Endometrial microvascular endothelial cells (primary cell): Measurements from ENCODE around the gene BHLHA15. TPM values are rescaled to one million over a fixed set of nuclear protein-coding genes. Genes with fewer than 3 reads are reported as not detected.
"Not testable (repeated sequence)": the region's sequence is repeated elsewhere in the genome, so short reads cannot be mapped to it uniquely, and the experiment has no call there.

Experiments used
- in situ Hi-C: cut with HindIII; loops from 2 replicates; pipeline ENCODE4 v1.10.0; 2017; ENCODE audit warnings: low sequenced_read_pairs, low pct_unique_long_range_greater_than_20kb; ENCODE audit errors: inconsistent ontology term
- total RNA-seq: library from RNA; depleted of rRNA; stranded (reverse); fragments of >200 nt; gene quantifications from one replicate; pipeline ENCODE4 v1.2.3, GENCODE V29; 2015; ENCODE audit errors: inconsistent ontology term

The BHLHA15 gene
- total RNA-seq, 1 donor from 2014 or later = not detected

GRCh38 chr7:98204670-98205069 lies 6.6 kb upstream of the BHLHA15 start:
- in situ Hi-C loops = no loop called here

GRCh38 chr7:98205162-98205845 lies 5.9 kb upstream of the BHLHA15 start:
- in situ Hi-C loops = no loop called here

DNA sequence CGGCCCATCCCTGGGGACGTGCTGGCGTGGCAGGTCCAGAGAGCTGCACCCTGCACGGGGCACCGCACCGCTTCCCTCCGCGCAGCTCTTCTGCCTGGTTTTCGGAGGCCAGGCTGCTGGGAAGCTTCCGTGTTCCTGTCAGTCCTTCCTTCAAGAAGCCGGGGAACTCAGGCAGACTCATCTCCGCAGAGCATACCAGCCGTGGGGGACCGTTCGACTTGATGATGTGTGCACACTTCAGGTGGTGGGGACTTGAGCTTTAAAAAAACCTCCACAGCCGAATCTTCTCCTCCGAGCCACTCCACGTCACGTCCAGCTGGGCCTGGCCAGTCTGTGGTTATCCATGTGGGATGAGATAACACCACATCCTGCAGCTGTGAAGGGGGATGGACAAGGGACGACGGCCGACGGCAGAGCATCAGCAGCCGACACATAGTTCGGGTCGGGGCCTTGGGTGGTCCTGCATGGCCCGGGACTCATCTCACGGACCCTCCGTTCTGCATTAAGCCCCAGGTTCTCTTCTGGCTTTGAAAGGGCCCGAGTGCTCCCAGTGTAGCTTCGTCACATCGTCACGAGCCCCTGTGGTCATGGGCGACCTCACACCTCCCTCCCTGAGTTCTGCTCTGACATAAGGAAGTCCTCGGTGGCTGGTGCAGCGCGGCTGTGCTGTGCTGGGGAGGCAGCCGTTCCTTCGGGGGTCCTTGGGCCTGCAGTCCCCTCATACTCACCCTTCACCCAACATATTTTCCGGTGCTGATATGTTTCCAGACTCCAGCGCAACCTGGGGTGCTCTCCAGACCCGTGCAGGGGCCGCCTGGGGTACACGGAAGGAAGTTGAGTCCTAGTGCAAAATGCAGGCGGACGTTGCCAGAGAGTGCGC lies 4.5 kb upstream of the BHLHA15 start:
- in situ Hi-C loops = no loop called here

- in situ Hi-C loops = no loop called here
Measured at GRCh38 chr7:98209166-98209920, 1.9 kb upstream of the BHLHA15 start.

GRCh38 chr7:98210513-98211220 lies 572 bp upstream of the BHLHA15 start:
- in situ Hi-C loops = no loop called here

DNA sequence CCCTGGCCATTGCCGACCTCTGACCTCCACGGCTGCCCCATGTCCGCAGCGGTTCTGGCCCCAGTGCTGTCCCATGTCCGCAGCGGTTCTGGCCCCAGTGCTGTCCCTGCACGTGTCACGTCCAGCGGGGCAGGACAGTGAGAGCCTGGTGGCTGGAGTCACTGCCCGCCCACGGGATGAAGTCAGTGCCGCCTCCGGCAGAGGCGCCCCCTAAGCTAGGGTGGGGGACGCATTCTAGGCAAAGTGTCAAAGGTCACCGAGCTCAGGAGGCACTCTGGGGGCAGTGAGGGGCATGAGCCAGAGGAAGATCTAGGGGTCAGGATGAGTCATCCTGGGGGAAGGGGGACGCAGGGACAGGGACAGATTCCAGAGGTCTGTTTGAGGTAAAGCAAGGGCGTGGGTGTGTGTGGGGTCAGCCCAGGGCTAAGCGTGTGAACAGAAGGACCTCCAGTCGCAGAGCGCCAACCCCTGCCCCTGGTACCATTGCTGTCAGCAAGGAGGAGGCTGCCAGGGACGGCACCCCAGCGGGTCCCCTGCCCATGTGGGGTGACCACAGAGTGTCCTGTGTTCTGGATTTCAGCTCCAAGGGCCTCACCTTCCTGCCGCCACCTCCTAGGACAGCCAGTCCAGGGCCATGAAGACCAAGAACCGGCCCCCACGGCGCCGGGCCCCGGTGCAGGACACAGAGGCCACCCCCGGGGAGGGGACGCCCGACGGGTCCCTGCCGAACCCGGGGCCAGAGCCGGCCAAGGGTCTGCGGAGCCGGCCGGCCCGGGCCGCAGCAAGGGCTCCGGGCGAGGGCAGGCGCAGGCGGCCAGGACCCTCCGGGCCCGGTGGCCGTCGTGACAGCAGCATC lies 665 bp downstream of the BHLHA15 start:
- in situ Hi-C loops = no loop called here

DNA sequence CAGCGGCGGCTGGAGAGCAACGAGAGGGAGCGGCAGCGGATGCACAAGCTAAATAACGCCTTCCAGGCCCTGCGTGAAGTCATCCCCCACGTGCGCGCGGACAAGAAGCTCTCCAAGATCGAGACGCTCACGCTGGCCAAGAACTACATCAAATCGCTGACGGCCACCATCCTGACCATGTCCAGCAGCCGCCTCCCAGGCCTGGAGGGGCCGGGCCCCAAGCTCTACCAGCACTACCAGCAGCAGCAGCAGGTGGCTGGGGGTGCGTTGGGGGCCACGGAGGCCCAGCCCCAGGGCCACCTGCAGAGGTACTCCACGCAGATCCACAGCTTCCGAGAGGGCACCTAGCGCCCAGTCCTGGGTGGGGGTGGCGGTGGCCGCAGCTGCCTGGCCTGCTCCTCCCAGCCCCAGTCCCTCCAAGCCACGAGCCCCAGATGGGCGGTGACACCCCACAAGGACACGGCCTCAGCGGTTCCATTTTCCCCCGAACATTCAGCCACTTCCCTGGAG lies 1.3 kb downstream of the BHLHA15 start:
- in situ Hi-C loops = no loop called here

DNA sequence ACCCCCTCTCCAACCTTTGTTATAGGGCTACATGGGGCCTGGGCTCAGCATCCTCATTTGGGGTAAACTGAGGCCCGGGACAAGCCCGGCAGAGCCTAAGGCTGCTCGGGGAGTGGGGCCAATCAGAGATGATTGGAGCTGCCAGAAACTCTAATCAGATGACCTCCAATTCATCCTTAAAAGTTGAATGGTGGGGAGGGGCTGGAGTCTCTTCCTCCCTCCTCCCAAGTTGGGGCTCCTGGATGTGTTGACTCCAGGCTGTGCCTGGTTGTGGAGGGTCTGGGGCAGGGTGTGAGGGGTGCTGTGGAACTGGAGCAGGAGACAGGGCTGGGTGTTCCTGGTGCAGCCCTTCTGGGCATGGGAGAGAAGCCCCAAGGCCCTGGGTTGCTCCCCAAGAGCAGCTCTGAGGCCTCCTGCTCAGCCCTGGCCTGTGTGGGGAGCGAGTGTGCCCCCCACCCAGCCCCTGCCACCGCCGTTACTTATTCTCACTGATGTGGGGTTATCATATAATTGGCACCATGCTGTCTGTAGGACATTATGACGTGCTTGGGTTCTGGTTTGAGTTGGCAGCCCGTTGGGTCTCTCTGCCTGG lies 2.2 kb downstream of the BHLHA15 start:
- in situ Hi-C loops = no loop called here

GRCh38 chr7:98213888-98214810 lies 2.9 kb downstream of the BHLHA15 start:
- in situ Hi-C loops = no loop called here

DNA sequence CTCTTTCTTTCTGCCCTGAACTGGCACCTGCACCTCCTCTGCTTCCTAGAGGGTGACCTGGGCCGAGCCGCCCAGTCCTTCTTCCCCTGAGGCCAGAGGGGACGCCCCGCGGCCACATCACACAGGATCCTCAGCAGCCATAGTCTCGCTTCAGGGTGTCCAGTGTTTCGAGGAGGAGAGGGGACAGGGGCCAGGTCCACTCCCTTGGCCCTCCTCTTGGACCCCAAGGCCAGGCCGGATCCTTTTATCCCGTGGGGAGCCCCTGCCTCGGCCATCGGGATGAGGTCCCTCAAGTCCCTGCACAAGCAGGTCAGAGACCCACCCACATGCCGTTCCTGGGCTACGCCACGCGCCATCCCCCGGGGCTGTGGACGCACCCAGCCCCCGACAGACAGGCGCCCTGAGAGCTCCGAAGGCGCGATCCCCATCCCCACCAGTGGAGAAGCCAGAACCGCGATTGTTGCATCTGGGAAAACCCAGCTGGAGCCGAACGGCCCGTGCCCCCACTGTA lies 3.6 kb downstream of the BHLHA15 start:
- in situ Hi-C loops = no loop called here

GRCh38 chr7:98215561-98216495 lies 4.6 kb downstream of the BHLHA15 start:
- in situ Hi-C loops = no loop called here

- in situ Hi-C loops = no loop called here
Measured at GRCh38 chr7:98216941-98217622, 5.8 kb downstream of the BHLHA15 start.

GRCh38 chr7:98217623-98218582 lies 6.7 kb downstream of the BHLHA15 start:
- in situ Hi-C loops = no loop called here

GRCh38 chr7:98219382-98219781 lies 8.1 kb downstream of the BHLHA15 start:
- in situ Hi-C loops = not testable (repeated sequence)
